ENCODE measurements around the gene ROR1. TPM values are rescaled to one million over a fixed set of nuclear protein-coding genes. Genes with fewer than 3 reads are reported as not detected.

The ROR1 gene
- polyA plus RNA-seq, 1 of the 3 experiments (the other 2 are of a cell fraction), result 4.0 TPM

GRCh38 chr1:63913533-63913932 is 139.7 kb downstream of the ROR1 start:
- H3K4me3 ChIP-seq (ENCODE audit: low read depth in 2 of 2, low read length in 1 of 2), result no peak overlapping the region
- H3K9me3 ChIP-seq, result no peaks in the 10 kb centered on the region
- H2AFZ ChIP-seq (ENCODE audit: low read depth), result no peak overlapping the region
- DNase-seq, result no peak
- H3K27me3 ChIP-seq (ENCODE audit: insufficient read depth), result no peaks in the 10 kb centered on the region
- TF ChIP-seq CTCF (IDR thresholded peaks at IDR 0.05) (no peak), REST (IDR thresholded peaks at IDR 0.05; ENCODE audit: low read depth, low read length) (no peak), FOSL2 (IDR thresholded peaks at IDR 0.05; ENCODE audit: borderline replicate concordance, low read depth) (no peak), TAF1 (IDR thresholded peaks at IDR 0.05; ENCODE audit: borderline replicate concordance, low read depth, low read length) (no peak), RCOR1 (IDR thresholded peaks at IDR 0.05; ENCODE audit: low read length) (no peak), IRF3 (IDR thresholded peaks at IDR 0.05; ENCODE audit: low read depth, low read length) (no peak), SIN3A (IDR thresholded peaks at IDR 0.05; ENCODE audit: borderline replicate concordance, low read depth, low read length) (no peak), RAD21 (IDR thresholded peaks at IDR 0.05; ENCODE audit: low read length) (no peak), FOXM1 (IDR thresholded peaks at IDR 0.05; ENCODE audit: low read depth) (no peak), MAX (IDR thresholded peaks at IDR 0.05; ENCODE audit: low read depth) (no peak), NFIC (IDR thresholded peaks at IDR 0.05; ENCODE audit: borderline replicate concordance) (no peak), RXRA (IDR thresholded peaks at IDR 0.05; ENCODE audit: borderline replicate concordance, low read depth) (no peak), ELF1 (IDR thresholded peaks at IDR 0.05) (no peak)
- H4K20me1 ChIP-seq (ENCODE audit: insufficient read depth), result no peaks in the 10 kb centered on the region
- no peaks in the 10 kb centered on the region for H3K36me3 ChIP-seq (replicated peaks in 1 of 2; ENCODE audit: control insufficient read depth in 1 of 2, insufficient read depth in 2 of 2, low read length in 1 of 2)
- no peak overlapping the region; a peak in 2 of 4 replicates for H3K27ac ChIP-seq (ENCODE audit: low read depth in 2 of 2, low read length in 1 of 2)
- H3K79me2 ChIP-seq (ENCODE audit: insufficient read depth), result no peaks in the 10 kb centered on the region
- H3K9me2 ChIP-seq, result no peaks in the 10 kb centered on the region
- H3K4me1 ChIP-seq (ENCODE audit: control insufficient read depth in 1 of 2, insufficient read depth in 2 of 2, low read depth in 1 of 2, low read length in 1 of 2), result peaks cover 0 to 28% of the 10 kb centered on the region in 2 experiments; a peak in 3 of 4 replicates
- H3K4me2 ChIP-seq, result no peak overlapping the region
- POLR2A ChIA-PET, result no interaction called here
- no peak overlapping the region for H3K9ac ChIP-seq
- H3F3A ChIP-seq (replicated peaks; ENCODE audit: insufficient read depth), result no peaks in the 10 kb centered on the region
- CTCF ChIA-PET, result interaction anchor here (0.8 to 2.7 kb wide), 5 partner anchors 21 to 239 kb away, joined by 4 to 22 read pairs (median 8); partner anchors contain the start of gene ROR1
- 89% methylated on average over 10 of the region's 10 CpGs for WGBS (ENCODE audit: low lambda C conversion rate)
